Coronary artery (tissue), 2 donors: Measurements from ENCODE around the gene RAPGEF4.
A peak's percentile ranks its signal among the peaks of the same experiment; 100 is the strongest.

Experiments
- DNase-seq: peaks from one replicate; pipeline ENCODE4 v3.0.0-alpha.2; 2017; ENCODE audit warnings: low spot score
- H3K27ac ChIP-seq, 2 donors: fragments of 200-600 bp; sonication (generic); one replicate each; pipeline ENCODE4 v1.5.1; 2016 to 2019
- H3K4me3 ChIP-seq: fragments of 200-600 bp; sonication (generic); 2 replicates; pipeline ENCODE4 v1.5.1; 2016; ENCODE audit warnings: mild to moderate bottlenecking, moderate library complexity
- TF ChIP-seq, protein P1 (sequence below): fragments of 200-600 bp; sonication (generic); IDR thresholded peaks from one replicate; pipeline ENCODE4 v1.5.1; 2019; ENCODE audit warnings: antibody characterized with exemption

RAPGEF4 gene

DNA sequence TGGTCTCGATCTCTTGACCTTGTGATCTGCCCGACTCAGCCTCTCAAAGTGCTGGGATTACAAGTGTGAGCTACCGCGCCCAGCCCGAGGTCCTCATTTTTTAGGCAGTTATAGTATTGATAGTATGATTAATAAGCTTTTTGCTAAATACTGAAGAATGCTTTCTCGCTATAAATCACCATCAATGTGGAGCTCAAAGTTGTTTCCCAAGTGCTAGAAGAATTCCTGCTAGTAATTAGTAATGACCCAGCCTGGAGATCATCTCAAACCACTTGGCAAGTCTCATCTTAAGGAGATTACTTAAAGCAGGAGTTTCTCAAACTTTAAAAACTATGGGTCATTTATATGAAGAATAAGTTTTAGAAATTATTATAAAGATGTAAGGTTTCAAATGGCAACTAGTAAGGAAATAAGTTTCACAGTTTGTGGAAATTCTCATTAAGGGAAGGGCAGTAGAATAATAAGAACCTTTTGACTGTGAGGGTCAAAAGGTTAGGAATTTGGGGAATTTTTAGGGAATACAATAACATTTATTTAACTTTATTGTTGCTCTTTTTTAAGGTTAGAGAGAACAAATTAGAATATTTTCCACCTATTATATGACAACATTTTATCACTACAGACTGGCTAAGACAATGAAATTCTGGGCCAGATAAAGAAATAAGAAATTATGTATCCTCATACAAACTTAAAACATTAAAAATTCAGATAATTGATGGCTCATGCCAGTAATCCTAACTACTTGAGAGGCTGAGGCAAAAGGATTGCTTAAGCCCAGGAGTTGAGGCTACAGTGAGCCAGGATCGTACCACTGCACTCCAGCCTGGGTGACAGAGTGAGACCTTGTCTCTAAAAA is 191.4 kb downstream of the RAPGEF4 start:
- Histone ChIP-seq H3K27ac (peak overlapping the region in 1 of 2 donors; percentile 53), H3K4me3 (no peak overlapping the region)
- no peak for DNase-seq
- TF ChIP-seq, protein P1, sequence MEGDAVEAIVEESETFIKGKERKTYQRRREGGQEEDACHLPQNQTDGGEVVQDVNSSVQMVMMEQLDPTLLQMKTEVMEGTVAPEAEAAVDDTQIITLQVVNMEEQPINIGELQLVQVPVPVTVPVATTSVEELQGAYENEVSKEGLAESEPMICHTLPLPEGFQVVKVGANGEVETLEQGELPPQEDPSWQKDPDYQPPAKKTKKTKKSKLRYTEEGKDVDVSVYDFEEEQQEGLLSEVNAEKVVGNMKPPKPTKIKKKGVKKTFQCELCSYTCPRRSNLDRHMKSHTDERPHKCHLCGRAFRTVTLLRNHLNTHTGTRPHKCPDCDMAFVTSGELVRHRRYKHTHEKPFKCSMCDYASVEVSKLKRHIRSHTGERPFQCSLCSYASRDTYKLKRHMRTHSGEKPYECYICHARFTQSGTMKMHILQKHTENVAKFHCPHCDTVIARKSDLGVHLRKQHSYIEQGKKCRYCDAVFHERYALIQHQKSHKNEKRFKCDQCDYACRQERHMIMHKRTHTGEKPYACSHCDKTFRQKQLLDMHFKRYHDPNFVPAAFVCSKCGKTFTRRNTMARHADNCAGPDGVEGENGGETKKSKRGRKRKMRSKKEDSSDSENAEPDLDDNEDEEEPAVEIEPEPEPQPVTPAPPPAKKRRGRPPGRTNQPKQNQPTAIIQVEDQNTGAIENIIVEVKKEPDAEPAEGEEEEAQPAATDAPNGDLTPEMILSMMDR = no peak

DNA sequence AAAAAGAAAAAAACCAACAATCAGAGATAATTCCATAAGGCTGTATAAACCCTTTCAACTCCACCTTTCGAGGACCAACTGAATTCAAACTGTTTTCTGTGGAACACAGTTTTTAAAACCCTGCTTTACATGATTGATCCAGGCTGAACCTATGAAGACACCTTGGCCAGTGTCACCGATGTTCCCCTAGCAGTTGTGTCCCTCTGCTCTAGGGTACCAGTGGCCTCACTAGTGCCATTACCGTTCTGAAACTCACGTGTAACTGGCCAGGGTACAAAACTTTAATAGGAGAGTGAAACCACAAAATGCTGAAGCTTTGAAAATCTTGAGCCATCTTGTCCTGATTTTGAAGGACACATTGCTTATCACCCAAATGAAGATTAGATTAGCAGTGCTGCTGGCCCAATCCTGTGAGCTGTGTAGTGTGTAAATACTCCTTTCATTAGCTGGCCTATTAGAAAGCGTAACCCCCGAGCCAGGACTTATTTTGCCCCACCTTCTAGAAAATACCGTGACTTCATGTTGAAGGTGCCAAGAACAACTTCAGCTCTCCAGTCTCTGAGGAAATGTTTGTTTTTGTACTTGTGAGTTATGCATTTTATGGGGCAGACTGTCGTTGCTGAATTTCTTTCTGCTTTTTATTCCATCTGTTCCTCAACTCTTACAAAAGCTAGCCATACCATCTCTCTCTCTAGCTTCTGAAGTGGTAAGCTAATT is 192.2 kb downstream of the RAPGEF4 start:
- DNase-seq = no peak
- peak overlapping the region; percentile 48 for H3K4me3 ChIP-seq
- TF ChIP-seq, protein P1 = no peak
- peak overlapping the region; percentile 53 to 55 for H3K27ac ChIP-seq

GRCh38 chr2:172928756-172929155 is 193.1 kb downstream of the RAPGEF4 start:
- Histone ChIP-seq H3K4me3 (no peak overlapping the region), H3K27ac (peak overlapping the region in 1 of 2 donors; percentile 55)
- no peak for DNase-seq
- TF ChIP-seq, protein P1 = no peak

GRCh38 chr2:172929644-172930043 is 194.0 kb downstream of the RAPGEF4 start:
- Histone ChIP-seq H3K4me3 (no peak overlapping the region), H3K27ac (peak overlapping the region in 1 of 2 donors; percentile 44)
- TF ChIP-seq, protein P1 = no peak
- DNase-seq = no peak

DNA sequence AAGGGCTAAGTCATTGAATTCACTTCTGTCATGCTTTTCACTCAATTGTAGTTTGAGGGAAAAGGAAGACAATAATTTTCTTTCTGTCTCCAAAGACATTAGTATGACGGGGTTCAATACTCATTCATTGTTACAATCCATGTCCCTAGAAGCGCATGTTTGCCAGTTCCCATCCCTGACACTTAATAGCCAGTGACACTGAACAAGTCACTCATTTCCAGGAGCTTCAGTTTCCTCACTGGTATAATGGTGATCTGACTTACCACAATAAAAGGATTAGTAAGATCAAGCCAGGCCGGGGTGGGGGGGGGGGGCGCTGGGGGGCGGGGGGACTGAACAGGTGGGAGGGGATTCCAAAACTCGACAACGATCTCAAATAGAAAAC is 195.2 kb downstream of the RAPGEF4 start:
- TF ChIP-seq, protein P1 = no peak
- H3K27ac ChIP-seq = peak overlapping the region in 1 of 2 donors; percentile 21
- no peak overlapping the region for H3K4me3 ChIP-seq
- DNase-seq = no peak

- peak overlapping the region; percentile 21 to 38 for H3K27ac ChIP-seq
- DNase-seq = no peak
- H3K4me3 ChIP-seq = peak overlapping the region; percentile 36
- TF ChIP-seq, protein P1 = no peak
Measured at GRCh38 chr2:172931256-172931894, 195.7 kb downstream of the RAPGEF4 start.
